Stimulated activated CD8-positive, alpha-beta memory T cell treated with anti-CD3 and anti-CD28 coated beads, Interleukin-7, amount 100 ng/mL, for 48 hours (primary cell): ENCODE data around the gene ITGB6.

Source experiments
- DNase-seq, 2 donors: peaks; one replicate each; pipeline ENCODE4 v3.0.0-alpha.2; 2020; ENCODE audit warnings: low read depth in 1 of 2; ENCODE audit errors: extremely low read depth in 1 of 2

ITGB6 gene, protein sequence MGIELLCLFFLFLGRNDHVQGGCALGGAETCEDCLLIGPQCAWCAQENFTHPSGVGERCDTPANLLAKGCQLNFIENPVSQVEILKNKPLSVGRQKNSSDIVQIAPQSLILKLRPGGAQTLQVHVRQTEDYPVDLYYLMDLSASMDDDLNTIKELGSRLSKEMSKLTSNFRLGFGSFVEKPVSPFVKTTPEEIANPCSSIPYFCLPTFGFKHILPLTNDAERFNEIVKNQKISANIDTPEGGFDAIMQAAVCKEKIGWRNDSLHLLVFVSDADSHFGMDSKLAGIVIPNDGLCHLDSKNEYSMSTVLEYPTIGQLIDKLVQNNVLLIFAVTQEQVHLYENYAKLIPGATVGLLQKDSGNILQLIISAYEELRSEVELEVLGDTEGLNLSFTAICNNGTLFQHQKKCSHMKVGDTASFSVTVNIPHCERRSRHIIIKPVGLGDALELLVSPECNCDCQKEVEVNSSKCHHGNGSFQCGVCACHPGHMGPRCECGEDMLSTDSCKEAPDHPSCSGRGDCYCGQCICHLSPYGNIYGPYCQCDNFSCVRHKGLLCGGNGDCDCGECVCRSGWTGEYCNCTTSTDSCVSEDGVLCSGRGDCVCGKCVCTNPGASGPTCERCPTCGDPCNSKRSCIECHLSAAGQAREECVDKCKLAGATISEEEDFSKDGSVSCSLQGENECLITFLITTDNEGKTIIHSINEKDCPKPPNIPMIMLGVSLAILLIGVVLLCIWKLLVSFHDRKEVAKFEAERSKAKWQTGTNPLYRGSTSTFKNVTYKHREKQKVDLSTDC

DNA sequence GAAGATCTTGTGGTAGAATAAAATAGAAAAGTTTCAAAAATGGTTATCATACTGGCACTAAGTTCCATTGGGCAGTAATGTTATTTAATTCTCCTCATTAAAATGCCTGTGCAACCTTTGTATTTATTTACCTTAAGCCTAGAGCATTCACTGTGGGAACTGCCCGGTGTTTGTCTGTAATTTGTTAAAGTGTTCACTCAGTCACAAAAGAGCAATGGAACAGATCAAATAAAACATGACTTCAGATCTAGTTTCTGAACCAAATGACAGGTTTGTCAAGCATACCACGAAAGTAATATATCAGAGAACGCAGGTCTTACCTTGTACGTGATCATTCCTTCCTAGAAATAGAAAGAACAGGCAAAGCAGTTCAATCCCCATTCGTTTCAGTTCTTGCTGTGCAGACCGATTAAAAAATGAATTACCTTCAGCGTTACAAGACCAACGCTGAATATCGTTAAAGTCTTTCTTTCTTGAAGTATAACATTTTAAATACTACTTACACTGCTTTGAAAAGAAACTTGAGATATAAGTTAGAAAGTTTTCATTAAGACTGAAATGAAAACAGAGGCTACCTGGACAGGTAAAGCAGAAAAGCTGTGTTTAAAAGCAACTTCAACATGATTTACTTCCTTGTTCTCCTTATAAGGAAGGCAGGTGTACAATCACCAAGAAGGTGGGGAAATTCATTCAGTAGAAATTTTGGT, at the start of gene ITGB6:
ITGB6 (minus strand) TSS at position 590 of the 707 bp plus-strand sequence; CDS start at position 381, 209 bp downstream.
- DNase-seq, result no peak

DNA sequence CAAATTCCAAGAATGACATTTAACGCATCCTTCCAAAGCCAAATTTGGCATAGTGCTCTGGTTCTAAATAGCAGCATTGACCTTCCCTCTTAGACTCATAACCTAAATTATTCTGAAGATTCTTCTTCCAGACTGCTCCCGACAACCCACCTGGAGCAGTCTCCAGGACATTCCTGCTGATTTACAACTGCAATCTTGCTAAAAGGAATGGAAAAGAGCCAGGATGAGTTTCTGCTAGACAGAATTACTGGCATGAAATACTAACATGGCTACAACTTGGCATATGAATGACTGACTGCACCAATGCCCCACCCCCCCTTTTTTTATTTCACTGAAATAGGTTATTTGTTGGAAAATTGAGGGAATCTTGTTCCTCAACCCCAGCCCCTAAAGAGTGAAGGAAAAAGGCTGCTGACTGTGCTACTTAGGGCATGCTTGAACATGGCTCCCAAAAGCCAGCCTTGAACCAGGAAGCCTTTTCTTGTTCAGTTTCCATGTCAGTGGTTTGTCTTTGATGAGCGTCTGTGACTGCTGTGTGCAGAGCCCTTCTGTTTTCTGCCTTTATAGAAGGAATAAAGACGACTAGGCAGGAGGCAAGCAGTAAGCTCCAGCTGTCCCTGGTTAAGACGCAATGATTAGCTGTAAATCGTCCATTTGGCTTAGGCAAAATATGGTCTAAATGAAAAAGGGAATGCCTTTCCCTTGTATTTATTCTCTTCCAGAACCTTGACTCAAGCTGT, 47.4 kb upstream of the ITGB6 start:
- DNase-seq, result no peak

DNA sequence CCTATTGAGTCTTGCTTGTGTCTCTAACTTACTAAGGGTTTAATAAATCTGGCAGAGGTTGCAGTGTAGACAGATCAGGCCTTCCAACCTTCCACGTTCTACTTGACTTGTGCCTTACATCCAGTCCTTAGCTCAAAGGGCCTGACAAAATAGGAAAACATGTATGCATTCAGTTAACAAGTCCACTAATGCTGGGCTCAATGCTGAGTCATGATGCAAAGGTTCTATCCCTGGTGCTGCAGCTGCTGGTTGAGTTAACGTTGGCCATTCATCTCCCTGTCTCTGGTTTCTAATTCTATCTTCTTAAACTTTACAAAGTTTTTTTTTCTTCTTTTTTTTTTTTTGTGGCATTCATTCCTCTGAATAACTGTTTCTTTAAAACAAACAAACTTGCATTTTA, 46.3 kb upstream of the ITGB6 start:
- no peak for DNase-seq

DNA sequence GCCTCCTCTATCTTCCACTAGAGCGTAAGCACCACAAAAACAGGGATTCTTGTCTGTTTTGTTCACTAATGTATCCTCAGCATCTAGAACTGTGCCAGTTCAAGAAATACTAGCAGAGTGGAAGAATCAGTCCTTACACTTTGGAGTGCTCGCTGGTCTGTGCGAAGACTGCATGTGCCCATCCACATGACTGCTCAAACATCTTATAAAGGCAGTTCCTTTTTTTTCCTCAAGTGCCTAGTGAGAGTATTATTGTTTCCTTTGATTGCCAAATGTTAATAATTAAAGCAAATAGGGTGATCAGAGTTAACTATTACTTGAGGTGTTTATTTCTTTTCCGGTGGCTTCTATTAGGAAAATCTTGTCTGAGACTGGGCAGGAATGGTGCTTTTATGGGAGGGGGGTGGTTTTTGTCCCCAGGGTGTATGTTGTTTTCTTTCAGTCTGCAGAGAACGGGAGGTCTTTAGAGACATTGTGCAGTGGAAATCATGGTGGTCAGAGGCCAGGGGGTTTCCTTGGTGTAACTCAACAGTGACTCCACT, 45.6 kb upstream of the ITGB6 start:
- DNase-seq, result no peak

DNA sequence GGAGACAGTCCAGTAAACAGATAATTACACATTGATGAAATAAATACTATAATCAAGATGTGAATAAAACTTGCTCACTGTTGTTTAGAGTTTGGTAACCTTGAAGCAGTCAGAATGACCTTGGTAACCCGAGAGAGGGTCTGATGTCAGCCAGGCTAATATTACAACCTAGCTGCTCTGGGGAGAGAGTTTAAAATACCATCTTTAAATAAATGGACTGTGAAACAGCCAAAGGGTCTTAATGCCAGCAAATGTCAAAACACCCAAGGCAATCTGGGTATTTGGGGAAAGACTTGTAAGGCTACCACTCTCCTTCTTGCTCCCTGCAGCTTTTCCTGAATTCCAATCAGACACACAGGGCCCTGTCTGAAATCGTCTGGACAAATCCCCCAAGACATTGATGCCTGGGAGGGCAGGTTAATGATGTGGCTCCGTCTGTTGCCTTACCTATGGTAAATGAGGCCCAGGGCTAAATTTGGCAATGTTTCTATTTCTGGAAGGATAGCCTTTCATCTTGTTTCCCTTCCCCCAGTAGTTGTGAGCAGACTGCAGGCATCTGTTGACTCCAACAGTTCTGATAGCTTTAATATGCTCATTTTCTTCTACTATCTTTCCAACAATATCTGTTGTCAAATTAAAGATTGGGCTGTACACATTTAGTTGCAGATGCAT, 43.0 kb upstream of the ITGB6 start:
- no peak for DNase-seq

DNA sequence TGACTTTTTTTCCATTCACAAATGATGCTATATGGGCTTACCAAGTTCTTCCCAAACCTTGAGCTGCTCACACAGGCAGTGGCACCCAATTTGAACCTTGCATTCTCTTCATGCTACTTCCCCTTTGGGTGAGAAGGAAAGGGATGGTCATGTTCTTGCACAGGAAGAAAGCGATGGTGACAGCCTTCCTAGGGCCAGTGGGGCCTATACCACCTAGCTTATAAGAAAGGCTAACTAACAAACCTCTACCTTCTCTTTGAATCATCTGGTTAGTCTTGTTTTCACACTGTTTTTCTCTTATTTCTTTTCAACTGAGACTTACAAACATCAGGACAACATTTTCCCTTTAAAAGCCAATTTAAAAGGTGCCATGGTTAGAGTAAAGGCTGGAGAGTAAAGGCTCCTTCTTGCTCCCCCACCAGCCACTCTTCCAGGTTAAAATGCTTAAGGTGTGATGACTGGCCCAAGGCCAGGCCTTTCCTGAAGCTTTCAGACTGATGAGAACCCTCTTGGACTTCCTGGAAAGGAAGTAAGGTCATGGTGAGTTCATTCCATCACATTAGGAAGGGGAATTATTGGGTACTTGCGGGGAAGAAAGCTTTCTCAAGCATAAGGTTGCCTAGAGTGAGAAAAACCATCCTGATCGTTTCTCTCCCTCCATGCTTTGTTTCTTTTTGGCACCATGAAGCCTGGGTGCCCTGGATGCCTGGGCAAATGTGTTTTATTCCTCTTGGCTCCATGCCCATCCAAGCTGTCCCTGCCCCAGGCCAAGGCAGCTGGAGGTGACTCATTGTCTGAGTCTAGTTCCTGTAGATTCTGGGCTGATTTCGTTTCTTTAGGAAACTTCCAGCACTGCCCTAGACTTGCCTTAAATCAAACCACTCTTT, 41.4 kb upstream of the ITGB6 start:
- DNase-seq, result no peak

DNA sequence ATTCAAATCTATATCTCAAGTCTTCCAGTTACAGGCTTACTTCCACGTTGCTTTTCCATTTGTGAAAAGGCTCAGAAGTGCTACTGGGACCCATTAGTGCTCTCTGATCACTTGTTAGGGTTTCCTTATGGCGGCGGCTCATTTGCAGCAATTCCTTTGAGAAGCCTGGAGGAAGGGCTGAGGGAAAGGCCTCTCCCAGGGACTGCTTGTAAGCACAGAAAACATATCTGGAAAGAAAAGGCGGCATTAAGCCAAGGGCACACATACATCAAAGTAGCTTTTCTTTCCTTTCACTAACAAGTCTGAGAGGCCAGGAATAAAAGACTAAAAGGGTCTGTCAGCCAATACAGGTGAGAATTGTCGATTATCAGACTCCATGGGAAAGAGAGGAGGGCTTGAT, 39.4 kb upstream of the ITGB6 start:
- no peak for DNase-seq

DNA sequence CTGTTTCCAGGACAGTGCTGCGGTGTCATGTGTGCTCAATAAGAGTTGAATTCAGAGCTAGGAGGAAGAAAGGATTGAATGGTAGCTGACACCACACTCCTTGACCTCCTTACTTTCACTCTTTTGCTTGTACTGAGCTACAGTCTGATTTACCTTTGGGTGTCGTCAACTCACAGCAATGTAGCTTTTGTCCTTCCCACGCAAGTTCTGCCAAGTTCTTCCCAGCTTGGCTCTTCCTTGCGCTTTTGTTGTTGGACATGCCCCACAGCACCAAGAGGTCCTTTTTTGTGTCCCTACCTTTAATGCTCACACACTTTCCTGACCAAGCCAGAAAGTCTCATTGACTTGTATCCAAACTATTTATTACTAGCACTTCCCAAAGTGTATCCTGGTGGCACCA, 38.3 kb upstream of the ITGB6 start:
- DNase-seq, result no peak

DNA sequence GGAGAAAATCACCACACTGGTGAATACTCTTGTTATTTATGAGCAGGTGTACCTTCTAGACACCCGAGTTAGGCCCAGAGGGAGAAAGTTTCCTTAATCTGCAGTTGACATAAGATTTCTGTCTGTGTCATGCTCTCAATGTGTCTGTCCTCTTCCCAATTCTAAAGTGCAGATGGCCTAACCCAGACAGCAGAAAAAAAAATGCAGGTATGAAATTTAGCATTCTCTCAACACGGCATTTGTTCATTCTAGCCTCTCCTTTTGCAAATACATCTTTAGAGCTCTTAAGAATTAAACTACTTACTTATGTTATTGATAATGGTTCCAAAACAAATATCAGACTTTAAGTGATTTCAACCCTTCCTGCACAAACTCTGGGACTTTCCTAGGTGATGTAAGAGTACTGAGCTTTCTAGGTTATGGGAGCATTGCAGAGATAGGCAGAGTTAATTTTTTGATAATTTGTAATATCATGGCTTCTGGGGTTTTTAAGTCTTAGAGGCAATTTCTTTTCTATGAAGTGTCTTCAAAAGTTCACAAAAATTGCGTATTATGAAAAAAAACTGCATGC, 32.9 kb upstream of the ITGB6 start:
- DNase-seq, result no peak

DNA sequence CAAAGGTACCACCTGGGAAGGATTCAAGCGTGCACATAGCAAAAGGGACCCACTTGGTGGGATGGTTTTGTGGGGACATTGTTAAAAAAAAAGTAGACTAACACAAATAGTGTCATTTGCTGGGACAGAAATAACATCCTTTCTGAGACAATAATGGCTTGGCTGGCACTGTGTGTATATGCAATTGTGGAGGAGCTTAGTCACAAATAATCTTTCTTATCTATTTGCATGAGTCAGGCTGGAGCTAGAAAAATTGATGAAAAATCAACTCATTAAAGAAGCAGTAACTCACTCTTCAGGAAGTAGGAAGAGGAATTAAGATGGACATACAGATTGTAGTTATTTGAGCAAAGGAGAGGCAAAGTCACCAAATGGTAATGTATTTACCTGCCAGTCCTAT, 29.5 kb upstream of the ITGB6 start:
- no peak for DNase-seq

DNA sequence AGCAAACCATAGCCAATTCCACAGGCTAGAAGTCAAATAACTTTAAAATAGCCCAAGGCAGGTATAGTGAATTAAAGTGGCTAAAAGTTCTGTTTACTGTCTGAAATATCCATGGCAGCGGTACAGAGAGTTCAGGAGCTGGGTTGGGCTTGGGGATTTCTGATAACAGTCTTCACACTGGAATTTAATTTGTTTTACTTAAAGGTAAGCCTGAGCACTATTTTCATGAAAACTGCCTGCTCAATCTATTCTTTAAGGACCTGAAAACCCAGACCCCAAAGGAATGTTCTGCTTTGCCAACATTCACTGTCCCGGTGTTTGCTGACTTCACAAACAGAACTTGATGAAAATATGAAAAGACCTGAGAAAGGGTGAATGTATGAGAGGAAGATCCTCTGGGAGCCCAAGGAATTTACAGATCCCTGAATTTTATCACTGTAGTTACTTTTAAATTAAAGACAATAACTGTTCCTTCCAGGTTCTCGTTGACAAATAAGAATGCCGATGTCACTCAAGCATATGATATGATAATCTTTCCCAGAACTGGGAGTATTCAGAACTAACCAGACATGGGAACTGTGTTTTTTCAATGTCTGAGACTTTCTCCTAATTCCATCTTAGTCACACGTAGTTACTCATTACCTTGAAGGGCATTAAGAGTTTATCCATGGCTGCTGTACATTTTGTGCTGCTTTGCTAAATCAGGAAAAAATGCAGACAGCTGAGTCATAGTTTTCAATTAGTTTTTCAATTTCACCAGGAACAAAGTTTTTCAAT, 28.3 kb upstream of the ITGB6 start:
- DNase-seq, result no peak

DNA sequence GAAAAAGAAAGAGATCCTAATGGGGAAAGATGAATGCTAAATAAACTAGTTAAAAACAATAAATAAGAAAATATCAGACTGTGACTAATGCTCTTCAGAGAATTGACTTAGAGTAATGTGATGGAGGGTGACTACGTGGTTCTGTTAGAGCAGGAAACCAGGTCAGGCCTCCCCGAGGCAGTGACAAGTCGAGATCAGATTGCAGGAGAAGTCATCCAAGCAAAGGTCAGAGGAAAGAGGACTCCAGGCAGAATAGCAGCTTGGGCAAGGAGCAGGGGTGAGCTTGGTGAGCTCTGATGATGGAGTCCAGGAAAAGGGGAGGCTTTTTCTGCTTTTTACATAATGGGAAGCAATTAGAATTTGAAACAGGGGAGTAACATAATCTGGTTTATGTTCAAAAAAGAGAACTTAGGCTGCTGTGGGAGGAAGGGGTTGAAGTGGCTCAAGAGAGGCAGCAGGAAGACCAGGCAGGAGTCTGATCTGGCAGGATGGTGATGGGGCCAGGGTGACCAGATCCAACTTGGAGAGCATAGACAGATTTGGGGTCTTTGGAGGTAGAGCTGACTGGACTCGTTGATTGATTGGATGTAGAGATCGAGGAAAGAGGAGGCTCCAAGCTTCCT, 27.3 kb upstream of the ITGB6 start:
- DNase-seq, result no peak

DNA sequence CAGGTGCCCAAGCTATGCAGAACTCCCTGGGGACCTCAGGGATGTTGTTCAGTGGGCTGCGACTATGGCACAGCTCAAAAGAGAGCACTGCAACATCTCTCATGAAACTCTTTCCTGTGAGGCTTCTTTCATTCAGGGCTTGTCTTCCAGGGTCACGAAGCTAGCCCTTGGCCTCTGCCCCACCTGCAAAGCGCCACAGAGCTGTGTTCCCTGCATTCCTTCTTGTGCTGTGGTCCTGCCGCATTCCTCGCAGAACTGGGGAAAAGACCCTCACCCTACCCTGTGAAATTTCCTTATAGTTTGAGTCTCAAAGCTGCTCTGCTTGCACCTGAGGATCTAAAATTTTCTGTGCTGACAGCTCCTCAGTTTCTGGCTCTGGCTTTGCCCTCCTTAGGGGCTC, 26.3 kb upstream of the ITGB6 start:
- DNase-seq, result no peak

DNA sequence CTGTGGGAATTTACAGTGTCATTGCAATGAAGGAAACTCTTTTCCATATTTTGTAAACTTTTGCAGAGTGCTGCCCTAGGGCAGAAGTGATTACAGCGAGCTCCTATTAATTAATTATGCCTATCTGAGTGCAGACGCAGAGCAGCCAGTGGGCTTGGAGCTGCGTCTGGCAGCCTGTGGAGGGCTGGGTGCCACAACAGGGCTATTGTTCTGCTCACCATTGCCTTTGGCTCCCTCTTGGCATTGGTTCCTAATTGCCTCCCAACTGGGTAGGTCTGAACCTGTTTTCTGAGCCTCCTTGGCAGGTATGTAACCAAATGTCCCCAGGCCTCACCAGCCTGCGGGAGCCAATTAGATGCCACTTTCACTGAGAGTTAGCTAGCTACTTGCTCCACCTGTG, 25.6 kb upstream of the ITGB6 start:
- no peak for DNase-seq

DNA sequence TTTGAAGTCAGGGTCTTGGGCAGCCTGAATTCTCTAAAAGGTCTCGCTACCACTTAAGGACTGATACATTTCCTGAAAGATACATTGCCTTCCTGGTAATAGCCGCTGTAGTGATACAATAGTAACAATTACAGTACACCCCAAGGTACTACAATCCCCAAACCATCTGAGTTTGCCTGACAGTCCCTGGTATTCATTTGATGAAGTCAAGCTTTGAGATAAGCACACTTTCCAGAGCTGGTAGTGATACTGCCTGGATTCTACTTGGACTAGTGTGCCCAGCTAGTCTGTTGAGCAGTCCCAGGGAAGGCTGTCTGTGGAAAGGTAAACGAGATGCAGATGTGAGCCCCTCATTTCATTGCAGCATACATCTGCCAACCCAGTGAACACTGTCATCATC, 24.4 kb upstream of the ITGB6 start:
- no peak for DNase-seq

DNA sequence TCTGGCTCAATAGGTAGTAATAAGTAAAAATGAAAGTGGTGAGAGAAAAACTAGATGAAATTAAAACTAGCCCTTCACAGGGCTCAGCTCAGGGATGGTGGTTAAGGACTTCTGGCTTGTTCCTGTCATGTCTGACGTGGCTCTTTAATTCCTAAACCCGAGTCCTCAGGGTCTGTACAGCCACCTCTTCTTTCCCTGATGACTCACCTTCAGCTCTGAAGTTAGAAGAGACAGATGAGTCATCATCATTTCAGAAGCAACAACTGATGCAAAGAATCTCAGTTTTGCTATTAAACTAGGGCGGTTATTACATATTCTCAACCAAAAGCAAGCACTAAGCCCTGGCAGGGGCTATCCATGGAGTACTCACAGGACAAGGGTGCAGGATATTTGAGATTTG, 24.0 kb upstream of the ITGB6 start:
- peak in 1 of 2 donors; percentile 26 for DNase-seq

DNA sequence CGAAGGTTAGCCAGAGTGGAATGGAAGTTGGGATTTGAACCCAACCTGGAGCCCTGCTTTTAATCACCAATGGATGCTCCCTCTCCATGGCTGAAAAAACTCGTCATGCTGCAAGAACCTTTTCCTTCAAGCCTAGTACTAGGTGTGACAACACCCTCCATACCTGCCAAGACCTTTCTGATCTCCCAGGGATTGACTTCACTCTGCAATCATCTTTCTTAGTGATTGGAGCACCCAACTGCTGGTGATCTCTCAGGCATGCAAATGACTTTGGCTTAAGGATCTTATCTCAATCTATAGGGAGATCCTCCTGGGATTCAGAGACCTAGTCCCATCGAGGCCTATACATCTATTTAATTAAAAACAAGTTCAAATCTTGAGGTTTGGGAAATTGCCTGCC, 23.5 kb upstream of the ITGB6 start:
- no peak for DNase-seq
